ENCODE results near the gene ZNF346. TPM values are rescaled to one million over a fixed set of nuclear protein-coding genes. Genes with fewer than 3 reads are reported as not detected.
"Not testable (repeated sequence)": the region's sequence is repeated elsewhere in the genome, so short reads cannot be mapped to it uniquely, and the experiment has no call there.

ZNF346 gene
- total RNA-seq, 1 donor from 2014 or later: 12.0 TPM

GRCh38 chr5:176994460-176995121 lies 27.9 kb upstream of the ZNF346 start:
- Histone ChIP-seq H3K9ac (ENCODE audit: low read depth in 1 of 3, low read length in 3 of 3) (no peak overlapping the region), H3K4me3 (ENCODE audit: low read length in 3 of 3) (no peak overlapping the region), H3K9me3 (ENCODE audit: control insufficient read depth in 3 of 3, low read length in 3 of 3) (no peaks in the 10 kb centered on the region), H3K36me3 (ENCODE audit: control insufficient read depth in 3 of 3, insufficient read depth in 3 of 3, low read length in 3 of 3) (no peaks in the 10 kb centered on the region), H3K27ac (ENCODE audit: low read depth, low read length) (no peak overlapping the region), H3K27me3 (ENCODE audit: control insufficient read depth in 3 of 3, insufficient read depth in 3 of 3, low read length in 3 of 3) (no peaks in the 10 kb centered on the region), H3K4me1 (ENCODE audit: control insufficient read depth in 3 of 3, insufficient read depth in 3 of 3, low read length in 3 of 3) (peaks cover 0 to 11% (median 0%) of the 10 kb centered on the region in 3 donors)

GRCh38 chr5:176995122-176995490 lies 27.4 kb upstream of the ZNF346 start:
- peaks cover 0 to 11% (median 0%) of the 10 kb centered on the region in 3 donors for H3K4me1 ChIP-seq (ENCODE audit: control insufficient read depth in 3 of 3, insufficient read depth in 3 of 3, low read length in 3 of 3)
- no peak overlapping the region for H3K27ac ChIP-seq (ENCODE audit: low read depth, low read length)
- H3K27me3 ChIP-seq (ENCODE audit: control insufficient read depth in 3 of 3, insufficient read depth in 3 of 3, low read length in 3 of 3): no peaks in the 10 kb centered on the region
- H3K4me3 ChIP-seq (ENCODE audit: low read length in 3 of 3): no peak overlapping the region
- no peaks in the 10 kb centered on the region for H3K9me3 ChIP-seq (ENCODE audit: control insufficient read depth in 3 of 3, low read length in 3 of 3)
- H3K36me3 ChIP-seq (ENCODE audit: control insufficient read depth in 3 of 3, insufficient read depth in 3 of 3, low read length in 3 of 3): no peaks in the 10 kb centered on the region
- H3K9ac ChIP-seq (ENCODE audit: low read depth in 1 of 3, low read length in 3 of 3): no peak overlapping the region

- Histone ChIP-seq H3K4me1 (ENCODE audit: control insufficient read depth in 3 of 3, insufficient read depth in 3 of 3, low read length in 3 of 3) (peaks cover 0 to 11% (median 0%) of the 10 kb centered on the region in 3 donors), H3K4me3 (ENCODE audit: low read length in 3 of 3) (no peak overlapping the region), H3K9me3 (ENCODE audit: control insufficient read depth in 3 of 3, low read length in 3 of 3) (no peaks in the 10 kb centered on the region), H3K36me3 (ENCODE audit: control insufficient read depth in 3 of 3, insufficient read depth in 3 of 3, low read length in 3 of 3) (no peaks in the 10 kb centered on the region), H3K27me3 (ENCODE audit: control insufficient read depth in 3 of 3, insufficient read depth in 3 of 3, low read length in 3 of 3) (no peaks in the 10 kb centered on the region), H3K9ac (ENCODE audit: low read depth in 1 of 3, low read length in 3 of 3) (no peak overlapping the region), H3K27ac (ENCODE audit: low read depth, low read length) (no peak overlapping the region)
These were observed 26.4 kb upstream of the ZNF346 start for GRCh38 chr5:176995896-176996767.

- Histone ChIP-seq H3K27ac (ENCODE audit: low read depth, low read length) (no peak overlapping the region), H3K4me3 (ENCODE audit: low read length in 3 of 3) (no peak overlapping the region), H3K4me1 (ENCODE audit: control insufficient read depth in 3 of 3, insufficient read depth in 3 of 3, low read length in 3 of 3) (peaks cover 0 to 11% (median 0%) of the 10 kb centered on the region in 3 donors), H3K9ac (ENCODE audit: low read depth in 1 of 3, low read length in 3 of 3) (no peak overlapping the region), H3K27me3 (ENCODE audit: control insufficient read depth in 3 of 3, insufficient read depth in 3 of 3, low read length in 3 of 3) (no peaks in the 10 kb centered on the region), H3K36me3 (ENCODE audit: control insufficient read depth in 3 of 3, insufficient read depth in 3 of 3, low read length in 3 of 3) (no peaks in the 10 kb centered on the region), H3K9me3 (ENCODE audit: control insufficient read depth in 3 of 3, low read length in 3 of 3) (no peaks in the 10 kb centered on the region)
These were observed 25.7 kb upstream of the ZNF346 start for GRCh38 chr5:176996780-176997179.

GRCh38 chr5:176998828-176999227 lies 23.7 kb upstream of the ZNF346 start:
- Histone ChIP-seq H3K9me3 (ENCODE audit: control insufficient read depth in 3 of 3, low read length in 3 of 3) (no peaks in the 10 kb centered on the region), H3K9ac (ENCODE audit: low read depth in 1 of 3, low read length in 3 of 3) (no peak overlapping the region), H3K27ac (ENCODE audit: low read depth, low read length) (no peak overlapping the region), H3K27me3 (ENCODE audit: control insufficient read depth in 3 of 3, insufficient read depth in 3 of 3, low read length in 3 of 3) (no peaks in the 10 kb centered on the region), H3K4me3 (ENCODE audit: low read length in 3 of 3) (no peak overlapping the region), H3K4me1 (ENCODE audit: control insufficient read depth in 3 of 3, insufficient read depth in 3 of 3, low read length in 3 of 3) (peaks cover 0 to 14% (median 0%) of the 10 kb centered on the region in 3 donors), H3K36me3 (ENCODE audit: control insufficient read depth in 3 of 3, insufficient read depth in 3 of 3, low read length in 3 of 3) (no peaks in the 10 kb centered on the region)

GRCh38 chr5:176999526-176999925 lies 23.0 kb upstream of the ZNF346 start:
- not testable (repeated sequence) for H3K9ac ChIP-seq (ENCODE audit: low read depth in 1 of 3, low read length in 3 of 3); H3K4me3 ChIP-seq (ENCODE audit: low read length in 3 of 3); H3K9me3 ChIP-seq (ENCODE audit: control insufficient read depth in 3 of 3, low read length in 3 of 3); H3K27me3 ChIP-seq (ENCODE audit: control insufficient read depth in 3 of 3, insufficient read depth in 3 of 3, low read length in 3 of 3); H3K27ac ChIP-seq (ENCODE audit: low read depth, low read length); H3K36me3 ChIP-seq (ENCODE audit: control insufficient read depth in 3 of 3, insufficient read depth in 3 of 3, low read length in 3 of 3)
- peaks cover 0 to 16% (median 2%) of the 10 kb centered on the region in 3 donors for H3K4me1 ChIP-seq (ENCODE audit: control insufficient read depth in 3 of 3, insufficient read depth in 3 of 3, low read length in 3 of 3)

GRCh38 chr5:177003649-177004048 lies 18.8 kb upstream of the ZNF346 start:
- H3K9me3 ChIP-seq (ENCODE audit: control insufficient read depth in 3 of 3, low read length in 3 of 3): no peaks in the 10 kb centered on the region
- H3K36me3 ChIP-seq (ENCODE audit: control insufficient read depth in 3 of 3, insufficient read depth in 3 of 3, low read length in 3 of 3): no peaks in the 10 kb centered on the region
- peaks cover 13 to 26% (median 15%) of the 10 kb centered on the region in 3 donors for H3K4me1 ChIP-seq (ENCODE audit: control insufficient read depth in 3 of 3, insufficient read depth in 3 of 3, low read length in 3 of 3)
- H3K9ac ChIP-seq (ENCODE audit: low read depth in 1 of 3, low read length in 3 of 3): no peak overlapping the region
- H3K27me3 ChIP-seq (ENCODE audit: control insufficient read depth in 3 of 3, insufficient read depth in 3 of 3, low read length in 3 of 3): no peaks in the 10 kb centered on the region
- no peak overlapping the region for H3K27ac ChIP-seq (ENCODE audit: low read depth, low read length)
- H3K4me3 ChIP-seq (ENCODE audit: low read length in 3 of 3): no peak overlapping the region

- H3K27ac ChIP-seq (ENCODE audit: low read depth, low read length): no peak overlapping the region
- no peaks in the 10 kb centered on the region for H3K9me3 ChIP-seq (ENCODE audit: control insufficient read depth in 3 of 3, low read length in 3 of 3)
- H3K36me3 ChIP-seq (ENCODE audit: control insufficient read depth in 3 of 3, insufficient read depth in 3 of 3, low read length in 3 of 3): no peaks in the 10 kb centered on the region
- peak overlapping the region in 1 of 3 donors; percentile 92 for H3K9ac ChIP-seq (ENCODE audit: low read depth in 1 of 3, low read length in 3 of 3)
- peak overlapping the region in 2 of 3 donors; percentile 80 to 90 for H3K4me3 ChIP-seq (ENCODE audit: low read length in 3 of 3)
- no peaks in the 10 kb centered on the region for H3K27me3 ChIP-seq (ENCODE audit: control insufficient read depth in 3 of 3, insufficient read depth in 3 of 3, low read length in 3 of 3)
- peaks cover 13 to 26% (median 15%) of the 10 kb centered on the region in 3 donors for H3K4me1 ChIP-seq (ENCODE audit: control insufficient read depth in 3 of 3, insufficient read depth in 3 of 3, low read length in 3 of 3)
These were observed 17.5 kb upstream of the ZNF346 start for GRCh38 chr5:177004961-177005360.

- H3K9ac ChIP-seq (ENCODE audit: low read depth in 1 of 3, low read length in 3 of 3): peak overlapping the region; percentile 90 to 92 (median 91)
- peak overlapping the region; percentile 80 to 90 (median 89) for H3K4me3 ChIP-seq (ENCODE audit: low read length in 3 of 3)
- H3K4me1 ChIP-seq (ENCODE audit: control insufficient read depth in 3 of 3, insufficient read depth in 3 of 3, low read length in 3 of 3): peaks cover 13 to 26% (median 15%) of the 10 kb centered on the region in 3 donors
- H3K9me3 ChIP-seq (ENCODE audit: control insufficient read depth in 3 of 3, low read length in 3 of 3): no peaks in the 10 kb centered on the region
- no peaks in the 10 kb centered on the region for H3K36me3 ChIP-seq (ENCODE audit: control insufficient read depth in 3 of 3, insufficient read depth in 3 of 3, low read length in 3 of 3)
- H3K27me3 ChIP-seq (ENCODE audit: control insufficient read depth in 3 of 3, insufficient read depth in 3 of 3, low read length in 3 of 3): no peaks in the 10 kb centered on the region
- peak overlapping the region; percentile 95 for H3K27ac ChIP-seq (ENCODE audit: low read depth, low read length)
These were observed 16.8 kb upstream of the ZNF346 start for GRCh38 chr5:177005619-177006264.
